DMS153 treated with DMSO at 0.1 percent for 48 hours (cell line): ENCODE results near the gene LDLRAD3.
"Not testable (repeated sequence)": the region's sequence is repeated elsewhere in the genome, so short reads cannot be mapped to it uniquely, and the experiment has no call there.

ENCODE experiments used
- DNase-seq: peaks from one replicate; lab custom pipeline; 2025; ENCODE audit not compliant: unreplicated experiment; lab: John Stamatoyannopoulos, UW

LDLRAD3 gene

GRCh38 chr11:36044636-36045035, 100.8 kb downstream of the LDLRAD3 start:
- no peak for DNase-seq

GRCh38 chr11:36045945-36046344, 102.1 kb downstream of the LDLRAD3 start:
- DNase-seq: not testable (repeated sequence)

GRCh38 chr11:36046932-36047331, 103.1 kb downstream of the LDLRAD3 start:
- DNase-seq: no peak

DNA sequence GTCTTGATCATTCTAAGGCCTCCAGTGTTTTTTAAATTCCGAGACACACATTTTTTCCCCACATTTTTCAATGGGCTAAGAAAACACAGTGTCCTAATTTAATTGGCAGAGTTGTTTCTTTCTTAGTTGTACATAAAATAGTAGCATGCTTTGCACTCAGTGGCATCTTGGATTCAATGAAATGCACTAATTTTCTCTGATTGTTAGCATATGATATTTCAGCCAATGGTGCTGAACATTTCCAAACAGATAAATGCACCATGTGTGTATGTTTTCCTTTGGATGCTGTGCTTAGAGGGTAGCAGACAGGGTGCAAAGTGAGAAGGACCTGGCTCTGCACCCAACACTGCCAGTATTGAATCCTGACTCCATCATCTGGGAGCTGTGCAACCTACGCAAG, 103.5 kb downstream of the LDLRAD3 start:
- DNase-seq: no peak

- DNase-seq: no peak
Measured at GRCh38 chr11:36048496-36049247, 104.8 kb downstream of the LDLRAD3 start.

GRCh38 chr11:36051235-36052144, 107.6 kb downstream of the LDLRAD3 start:
- DNase-seq: no peak

DNA sequence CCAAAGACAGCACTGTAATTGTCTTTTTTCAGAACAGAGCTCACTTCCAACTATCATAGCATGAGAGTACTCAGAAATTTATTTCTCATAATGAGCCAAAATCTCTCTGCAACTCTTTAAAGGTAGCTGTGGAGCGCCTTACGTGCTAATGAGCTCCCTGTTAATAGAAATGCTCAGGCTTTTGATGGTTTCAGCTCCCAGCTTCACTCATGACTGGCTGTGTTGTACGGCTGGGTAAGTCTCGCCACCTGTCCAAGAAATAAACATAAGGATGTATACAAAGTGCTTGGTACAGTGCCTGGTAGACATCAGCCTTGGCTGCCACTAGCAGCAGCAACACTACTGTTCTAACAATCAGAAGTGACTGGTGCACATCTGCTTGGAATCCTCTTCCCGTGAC, 109.4 kb downstream of the LDLRAD3 start:
- DNase-seq: no peak

- DNase-seq: no peak
Measured at GRCh38 chr11:36053862-36054261, 110.0 kb downstream of the LDLRAD3 start.

GRCh38 chr11:36054628-36055027, 110.8 kb downstream of the LDLRAD3 start:
- no peak for DNase-seq

GRCh38 chr11:36056160-36056751, 112.4 kb downstream of the LDLRAD3 start:
- DNase-seq: no peak

DNA sequence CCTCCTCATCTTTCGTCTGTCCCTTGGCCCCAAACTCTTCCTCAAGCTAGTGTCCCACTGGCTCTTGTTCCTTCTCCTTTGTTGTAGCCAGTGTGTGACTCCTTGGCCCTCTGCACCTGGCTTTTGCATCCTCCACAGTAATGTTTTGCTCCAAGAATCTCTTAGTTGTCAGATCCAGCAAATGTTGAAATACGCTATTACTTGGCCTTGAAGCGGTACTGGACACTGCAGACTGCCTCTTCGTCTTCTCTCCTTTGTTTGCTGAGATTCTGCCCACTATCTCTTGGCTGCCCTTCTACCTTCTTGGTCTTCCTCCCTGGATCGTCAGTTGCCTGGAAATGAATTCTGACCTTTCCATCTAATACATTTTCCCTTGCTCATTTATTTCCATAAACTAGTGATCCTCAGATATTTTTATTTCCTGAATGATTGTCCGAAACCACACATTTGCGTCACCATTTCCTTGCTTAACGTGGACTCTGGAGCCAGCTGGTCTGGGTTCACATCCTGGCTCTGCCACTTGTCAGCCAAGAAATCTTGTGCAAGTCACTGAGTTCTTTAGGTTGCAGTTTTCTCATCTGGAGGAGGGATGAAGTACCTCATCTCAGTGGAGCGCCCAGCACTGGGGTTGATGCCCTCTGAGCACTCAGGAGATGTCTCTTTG, 113.6 kb downstream of the LDLRAD3 start:
- no peak for DNase-seq

DNA sequence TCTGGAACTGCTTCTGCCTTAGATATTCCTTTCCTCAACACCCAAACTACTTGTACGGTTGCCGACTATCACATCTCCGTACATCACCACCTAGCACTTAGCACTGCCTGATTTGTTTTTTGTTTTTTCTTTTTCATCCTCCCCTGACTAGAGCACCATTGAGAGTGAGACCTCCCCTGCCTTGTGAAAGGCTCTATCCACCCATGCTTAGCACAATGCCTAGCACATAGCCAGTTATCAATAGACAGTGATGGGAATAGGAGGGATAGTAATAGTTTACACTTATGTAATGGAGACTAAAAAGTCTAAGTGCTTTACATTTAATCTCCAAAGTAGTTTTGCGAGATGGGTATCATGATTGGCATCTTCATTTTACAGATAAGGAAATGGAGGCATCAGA, 115.8 kb downstream of the LDLRAD3 start:
- DNase-seq: no peak

GRCh38 chr11:36060926-36061325, 117.1 kb downstream of the LDLRAD3 start:
- no peak for DNase-seq

- no peak for DNase-seq
Measured at GRCh38 chr11:36061471-36061870, 117.6 kb downstream of the LDLRAD3 start.

- DNase-seq: no peak
Measured at GRCh38 chr11:36062796-36063365, 119.0 kb downstream of the LDLRAD3 start.

DNA sequence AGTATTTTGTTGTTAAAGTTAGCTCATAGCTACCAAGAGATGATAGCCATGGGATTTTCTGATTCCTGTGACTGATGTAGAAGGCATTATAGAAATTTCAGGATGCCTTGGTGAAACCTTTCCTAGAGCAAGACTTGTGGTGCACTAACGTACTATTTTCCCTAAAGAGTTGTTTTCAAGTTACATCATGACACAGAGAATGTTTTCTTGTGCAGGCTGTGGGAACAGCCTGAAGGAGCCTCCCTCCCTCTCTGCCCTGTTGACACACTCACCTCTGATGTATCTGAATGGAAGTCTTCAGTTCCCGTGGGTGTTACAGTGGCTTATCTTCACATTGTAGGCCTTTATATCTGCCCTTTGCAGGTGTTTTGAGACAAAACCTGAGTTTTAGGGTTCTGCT, 121.6 kb downstream of the LDLRAD3 start:
- no peak for DNase-seq

GRCh38 chr11:36066891-36067290, 123.0 kb downstream of the LDLRAD3 start:
- DNase-seq: no peak

DNA sequence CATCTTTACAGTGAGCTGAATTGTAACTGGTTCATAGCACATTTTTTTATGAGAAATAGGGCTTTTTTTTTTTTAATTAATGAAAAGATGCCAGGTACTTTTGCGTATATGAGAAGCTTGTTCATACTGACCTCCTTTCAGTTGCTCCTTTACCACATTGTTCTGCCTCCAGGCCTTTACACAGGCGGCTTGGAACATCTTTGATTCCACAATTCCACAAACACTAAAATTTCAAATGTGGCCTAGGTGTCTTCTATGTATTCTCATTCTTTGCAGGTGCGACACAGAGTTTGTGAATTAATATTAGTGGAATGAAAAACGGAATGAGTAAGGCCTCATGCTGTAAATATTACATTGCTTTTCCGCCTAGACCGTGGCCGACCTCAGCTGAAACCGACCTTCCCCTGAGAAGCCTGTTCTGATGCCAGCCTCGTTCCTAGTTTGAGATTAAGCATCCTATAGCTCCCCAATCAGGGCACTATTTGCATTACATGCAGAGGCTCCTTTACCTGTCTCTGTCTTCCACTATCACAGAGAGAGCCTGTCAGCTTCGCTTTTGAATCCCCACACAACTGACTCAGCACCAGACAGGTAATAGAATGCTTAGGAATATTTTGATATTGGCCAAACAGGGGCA, 125.8 kb downstream of the LDLRAD3 start:
- DNase-seq: no peak

GRCh38 chr11:36070213-36070953, 126.5 kb downstream of the LDLRAD3 start:
- no peak for DNase-seq

GRCh38 chr11:36070954-36071330, 127.1 kb downstream of the LDLRAD3 start:
- DNase-seq: no peak
